Stimulated activated naive B cell treated with anti-CD40 and anti-IgM and Interleukin-4, amounts not matched to agents 10 μg/mL and 1 μg/mL and 100 μg/mL, for 72 hours (primary cell): ENCODE measurements around the gene NMT1.
A peak's percentile ranks its signal among the peaks of the same experiment; 100 is the strongest.

ENCODE experiments used
- ATAC-seq, 2 donors: fragments of 150-1000 bp; cut with Tn5 transposase; replicated peaks; 2 replicates each; pipeline ENCODE4 v1.10.0; 2021; ENCODE audit warnings: moderate library complexity in 1 of 2
- DNase-seq: peaks from one replicate; pipeline ENCODE4 v3.0.0; 2021
- H3K27ac Mint-ChIP-seq: one replicate; pipeline ENCODE4 v1.8.0; 2022; ENCODE audit warnings: mild to moderate bottlenecking, mixed read lengths
- H3K27me3 Mint-ChIP-seq, 2 donors: one replicate each; pipeline ENCODE4 v1.8.0; 2022; ENCODE audit warnings: mixed read lengths in 2 of 2
- H3K36me3 Mint-ChIP-seq, 2 donors: one replicate each; pipeline ENCODE4 v1.8.0; 2022; ENCODE audit warnings: mixed read lengths in 2 of 2, mild to moderate bottlenecking in 1 of 2
- H3K4me1 Mint-ChIP-seq, 2 donors: one replicate each; pipeline ENCODE4 v1.8.0; 2022; ENCODE audit warnings: mixed read lengths in 2 of 2, mild to moderate bottlenecking in 1 of 2
- H3K4me3 Mint-ChIP-seq, 2 donors: one replicate each; pipeline ENCODE4 v1.8.0; 2022; ENCODE audit warnings: mild to moderate bottlenecking in 2 of 2, mixed read lengths in 2 of 2, moderate library complexity in 1 of 2
- H3K9me3 Mint-ChIP-seq, 2 donors: one replicate each; pipeline ENCODE4 v1.8.0; 2022; ENCODE audit warnings: mixed read lengths in 2 of 2, mild to moderate bottlenecking in 1 of 2

Gene NMT1

DNA sequence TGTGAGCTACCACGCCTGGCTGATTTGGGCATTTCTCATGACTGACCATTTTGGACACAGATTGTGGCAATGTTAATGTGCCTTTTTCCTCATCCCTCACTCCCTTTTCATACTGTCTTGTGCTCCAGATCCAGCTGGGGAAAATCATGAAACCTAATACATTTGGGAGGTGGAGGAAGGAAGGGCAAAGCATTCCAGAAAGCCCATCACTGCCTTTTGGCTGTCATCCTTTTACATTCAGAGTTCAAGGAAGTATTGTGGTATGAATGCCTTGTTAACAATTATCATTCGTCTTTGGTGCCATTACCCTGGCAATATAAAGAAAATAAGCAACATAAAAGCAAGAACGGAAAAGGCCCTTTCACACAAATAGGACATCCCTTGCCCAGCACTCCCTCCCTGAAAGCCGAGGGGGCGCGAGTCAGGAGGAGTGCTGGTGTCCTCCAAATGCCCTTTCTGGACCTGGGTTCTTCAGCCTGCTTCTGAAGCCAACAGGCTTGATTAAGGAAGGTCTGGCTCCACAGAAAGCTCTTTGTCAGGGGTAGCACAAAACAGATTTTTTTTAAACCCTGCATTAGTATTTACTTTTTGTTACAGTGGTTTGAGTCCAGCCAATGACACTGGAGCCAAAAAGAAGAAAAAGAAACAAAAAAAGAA lies 20.1 kb downstream of the NMT1 start:
- ATAC-seq (no peak), DNase-seq (no peak)
- Mint-ChIP-seq H3K27ac (peak overlapping the region; percentile 71), H3K4me1 (peaks cover 10 to 21% of the 10 kb centered on the region in 2 donors), H3K4me3 (no peak overlapping the region), H3K9me3 (peaks cover 0 to 1% of the 10 kb centered on the region in 2 donors), H3K36me3 (peaks cover 31 to 33% of the 10 kb centered on the region in 2 donors), H3K27me3 (no peaks in the 10 kb centered on the region)

DNA sequence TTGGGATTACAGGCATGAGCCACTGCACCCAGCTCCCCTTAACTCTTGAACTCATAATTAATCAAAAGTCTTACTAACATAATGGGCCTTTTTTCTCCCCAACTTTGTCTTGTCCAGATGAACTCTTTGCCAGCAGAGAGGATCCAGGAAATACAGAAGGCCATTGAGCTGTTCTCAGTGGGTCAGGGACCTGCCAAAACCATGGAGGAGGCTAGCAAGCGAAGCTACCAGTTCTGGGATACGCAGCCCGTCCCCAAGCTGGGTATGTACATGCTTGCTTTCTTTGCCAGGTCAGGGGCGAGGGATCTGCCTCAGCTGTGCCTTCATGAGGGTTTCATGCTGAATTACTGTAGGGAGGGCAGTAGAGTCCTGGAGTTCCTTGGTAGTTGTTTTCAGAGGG lies 25.3 kb downstream of the NMT1 start:
- Mint-ChIP-seq H3K4me1 (peaks cover 6 to 19% of the 10 kb centered on the region in 2 donors), H3K27me3 (no peaks in the 10 kb centered on the region), H3K4me3 (no peak overlapping the region), H3K27ac (no peak overlapping the region), H3K9me3 (no peaks in the 10 kb centered on the region), H3K36me3 (peaks cover 35 to 38% of the 10 kb centered on the region in 2 donors)
- DNase-seq (no peak), ATAC-seq (no peak)

DNA sequence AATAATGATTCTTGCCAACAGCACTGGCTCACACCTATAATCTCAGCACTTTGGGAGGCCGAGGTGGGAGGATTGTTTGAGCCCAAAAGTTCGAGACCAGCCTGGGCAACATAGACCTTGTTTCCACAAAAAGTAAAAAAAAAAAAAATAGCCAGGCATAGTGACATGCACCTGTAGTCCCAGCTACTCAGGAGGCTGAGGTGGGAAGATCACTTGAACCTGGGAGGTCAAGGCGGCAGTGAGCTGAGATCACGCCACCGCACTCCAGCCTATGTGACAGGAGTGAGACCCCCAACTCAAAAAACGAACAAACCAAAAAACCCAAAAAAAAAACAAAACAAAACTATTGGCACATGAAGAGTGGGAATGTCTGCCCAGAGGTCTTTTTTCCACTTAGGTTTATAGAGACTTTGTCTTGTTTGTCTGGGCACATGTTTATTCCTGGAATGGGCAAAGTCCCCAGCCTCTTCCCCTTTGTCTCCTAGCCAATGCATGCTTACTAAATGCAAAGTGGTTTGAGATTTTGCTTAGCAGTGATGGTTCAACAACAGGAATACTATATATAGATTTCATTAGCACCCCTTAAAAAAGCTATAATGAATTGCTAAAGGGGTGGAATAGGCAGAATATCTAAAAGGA lies 25.9 kb downstream of the NMT1 start:
- Mint-ChIP-seq H3K9me3 (no peaks in the 10 kb centered on the region), H3K36me3 (peaks cover 35 to 36% of the 10 kb centered on the region in 2 donors), H3K4me3 (no peak overlapping the region), H3K27ac (no peak overlapping the region), H3K4me1 (peaks cover 6 to 19% of the 10 kb centered on the region in 2 donors), H3K27me3 (no peaks in the 10 kb centered on the region)
- DNase-seq (no peak), ATAC-seq (no peak)

DNA sequence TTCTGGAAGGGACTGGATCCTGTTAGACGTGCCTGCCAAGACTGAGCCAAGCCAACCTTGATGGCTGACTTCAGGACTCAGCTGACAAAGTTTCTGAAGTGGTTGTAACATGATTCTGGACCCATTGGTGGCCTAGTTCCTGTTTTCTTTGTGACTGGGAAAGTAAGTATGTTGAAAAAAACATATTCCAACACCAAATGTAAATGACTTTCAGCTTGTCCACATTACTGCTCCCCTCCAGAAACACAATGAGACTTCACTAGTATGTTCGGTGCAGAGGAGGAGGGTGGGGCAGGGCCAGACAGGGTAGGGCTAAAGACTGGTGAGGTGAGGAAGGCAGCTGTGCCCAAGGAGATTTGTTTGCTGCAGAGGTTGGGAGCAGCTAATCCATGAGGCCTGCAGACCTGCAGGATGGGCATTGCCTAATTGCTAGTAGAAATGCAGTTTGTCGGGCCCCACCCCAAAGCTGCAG lies 26.4 kb downstream of the NMT1 start:
- H3K27me3 Mint-ChIP-seq, result no peaks in the 10 kb centered on the region
- ATAC-seq (peak in 1 of 2 donors; percentile 31), DNase-seq (no peak)
- peaks cover 40% of the 10 kb centered on the region in 2 donors for H3K36me3 Mint-ChIP-seq
- H3K27ac Mint-ChIP-seq, result no peak overlapping the region
- H3K9me3 Mint-ChIP-seq, result no peaks in the 10 kb centered on the region
- no peak overlapping the region for H3K4me3 Mint-ChIP-seq
- H3K4me1 Mint-ChIP-seq, result peaks cover 6 to 19% of the 10 kb centered on the region in 2 donors

DNA sequence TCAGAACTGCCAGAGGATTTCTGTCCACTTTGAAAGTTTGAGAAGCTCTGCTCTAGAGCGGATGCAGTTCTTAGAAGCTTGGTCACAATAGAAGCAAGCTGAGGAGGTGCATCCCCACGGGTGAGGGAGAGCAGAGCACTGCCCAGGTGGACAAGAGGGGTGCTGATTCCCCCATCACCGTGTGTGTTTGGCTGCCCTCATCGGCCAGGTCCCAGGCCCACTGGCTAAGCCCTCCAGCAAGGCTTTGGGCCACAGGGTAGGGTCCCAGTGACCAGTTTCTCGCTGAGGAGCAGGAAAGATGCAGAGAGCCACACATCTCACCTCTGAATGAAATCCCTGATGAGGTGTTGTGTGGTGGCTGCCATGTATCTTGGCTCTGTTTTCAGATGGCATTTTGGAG lies 26.9 kb downstream of the NMT1 start:
- H3K4me3 Mint-ChIP-seq, result no peak overlapping the region
- H3K9me3 Mint-ChIP-seq, result no peaks in the 10 kb centered on the region
- peaks cover 40 to 43% of the 10 kb centered on the region in 2 donors for H3K36me3 Mint-ChIP-seq
- peaks cover 6 to 19% of the 10 kb centered on the region in 2 donors for H3K4me1 Mint-ChIP-seq
- no peak for DNase-seq
- peak overlapping the region; percentile 47 for H3K27ac Mint-ChIP-seq
- no peaks in the 10 kb centered on the region for H3K27me3 Mint-ChIP-seq
- ATAC-seq, result no peak

DNA sequence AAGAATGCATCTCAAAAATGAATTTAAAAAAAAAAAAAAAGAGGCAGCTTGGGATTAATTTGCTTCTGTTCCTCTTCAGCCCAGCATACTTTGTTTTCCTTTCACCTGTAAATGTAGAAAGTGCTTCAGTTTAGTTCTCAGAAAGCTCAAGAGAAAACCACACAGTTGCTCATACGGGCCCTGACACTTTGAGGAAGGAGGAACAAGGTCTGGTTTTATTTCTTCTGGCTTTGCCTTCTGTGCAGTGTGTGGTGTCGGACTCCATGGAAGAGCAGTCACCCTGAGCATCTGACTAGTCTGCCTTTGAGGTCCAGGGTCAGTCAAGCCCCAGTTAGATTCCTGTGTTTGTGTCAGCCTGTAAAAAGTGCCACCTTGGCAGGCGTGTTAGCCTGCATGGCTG lies 27.6 kb downstream of the NMT1 start:
- Mint-ChIP-seq H3K4me3 (peak overlapping the region in 1 of 2 donors; percentile 23), H3K36me3 (peaks cover 36 to 50% of the 10 kb centered on the region in 2 donors), H3K27me3 (no peaks in the 10 kb centered on the region), H3K4me1 (peaks cover 6 to 19% of the 10 kb centered on the region in 2 donors), H3K9me3 (no peaks in the 10 kb centered on the region), H3K27ac (peak overlapping the region; percentile 47)
- ATAC-seq, result peak; percentile 98 to 99
- DNase-seq, result peak; percentile 22

DNA sequence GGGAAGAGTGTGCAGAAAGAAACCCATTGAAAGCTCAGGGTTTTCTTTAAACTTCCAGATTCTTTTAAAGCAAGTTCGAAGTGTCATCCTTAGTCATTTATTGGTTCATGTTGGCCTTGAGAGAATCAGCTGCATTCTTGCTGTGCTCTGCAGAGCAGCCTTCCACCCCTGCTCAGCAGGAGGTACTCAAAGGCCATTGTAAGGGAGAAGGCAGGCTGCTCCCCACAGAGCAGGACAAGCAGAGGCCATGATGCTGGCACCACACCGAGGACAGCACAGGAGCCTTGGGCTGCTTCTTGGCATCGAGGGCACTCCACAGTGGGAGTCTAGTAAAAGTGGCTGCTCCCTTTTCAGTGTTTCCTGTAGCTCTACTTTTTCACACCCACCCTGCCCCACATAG lies 29.6 kb downstream of the NMT1 start:
- DNase-seq (no peak), ATAC-seq (no peak)
- H3K27me3 Mint-ChIP-seq, result no peaks in the 10 kb centered on the region
- peaks cover 6 to 21% of the 10 kb centered on the region in 2 donors for H3K4me1 Mint-ChIP-seq
- peaks cover 41 to 57% of the 10 kb centered on the region in 2 donors for H3K36me3 Mint-ChIP-seq
- H3K4me3 Mint-ChIP-seq, result no peak overlapping the region
- H3K27ac Mint-ChIP-seq, result peak overlapping the region; percentile 57
- no peaks in the 10 kb centered on the region for H3K9me3 Mint-ChIP-seq

DNA sequence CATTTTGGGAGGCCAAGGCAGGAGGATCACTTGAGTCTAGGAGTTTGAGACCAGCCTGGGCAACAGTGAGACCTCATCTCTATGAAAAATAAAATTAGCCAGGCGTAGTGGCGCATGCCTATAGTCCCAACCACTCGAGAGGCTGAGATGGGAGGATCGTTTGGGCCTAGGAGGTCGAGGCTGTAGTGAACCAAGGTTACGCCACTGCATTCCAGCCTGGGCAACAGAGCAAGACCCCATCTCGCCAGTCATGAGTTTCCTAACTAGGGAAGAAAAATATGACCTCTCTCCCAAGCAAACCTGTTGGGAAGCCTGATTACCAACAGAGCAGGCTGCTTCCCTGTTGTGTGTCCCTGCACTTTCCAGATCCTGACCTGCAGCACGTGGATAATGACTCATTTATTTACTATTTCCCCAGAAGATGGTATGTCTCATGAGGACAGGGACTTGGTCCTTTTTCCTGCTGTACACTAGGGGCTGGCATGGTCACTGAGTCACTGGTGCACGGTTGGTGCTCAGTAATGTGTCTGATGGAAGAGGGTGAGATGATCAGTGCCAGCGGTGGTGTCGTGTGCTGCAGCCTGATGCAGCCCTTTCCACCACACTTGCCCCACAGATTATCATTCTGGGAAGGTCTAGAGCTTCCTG lies 30.8 kb downstream of the NMT1 start:
- no peak for DNase-seq
- Mint-ChIP-seq H3K36me3 (peaks cover 46 to 63% of the 10 kb centered on the region in 2 donors), H3K4me3 (no peak overlapping the region), H3K27ac (peak overlapping the region; percentile 25), H3K9me3 (no peaks in the 10 kb centered on the region), H3K27me3 (no peaks in the 10 kb centered on the region), H3K4me1 (peaks cover 7 to 29% of the 10 kb centered on the region in 2 donors)
- no peak for ATAC-seq

DNA sequence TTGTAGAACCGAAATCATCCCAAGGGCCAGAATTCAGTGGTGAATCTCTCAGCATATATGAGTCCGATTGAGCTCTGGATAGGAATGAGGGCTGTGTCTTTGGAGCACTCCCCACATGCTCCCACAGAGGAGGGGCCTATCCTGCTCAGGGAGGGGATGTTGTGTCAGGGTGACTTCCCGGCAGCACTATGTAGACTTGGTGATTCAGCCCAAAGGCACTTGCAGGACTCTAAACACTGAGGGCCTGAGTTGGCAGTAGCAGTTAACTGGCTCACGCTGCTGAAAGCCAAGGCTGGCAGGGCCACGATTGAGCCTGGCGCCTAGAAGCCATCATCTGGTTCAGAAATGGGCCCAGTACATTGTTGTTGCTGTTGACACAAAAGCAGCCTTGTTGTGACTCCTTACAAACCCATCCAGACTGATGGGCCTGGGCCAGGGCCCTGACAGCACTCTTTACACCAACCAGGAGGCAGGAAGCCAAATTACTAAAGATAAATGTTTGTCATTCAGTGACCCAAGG lies 31.9 kb downstream of the NMT1 start:
- DNase-seq (no peak), ATAC-seq (no peak)
- Mint-ChIP-seq H3K4me1 (peaks cover 9 to 23% of the 10 kb centered on the region in 2 donors), H3K27me3 (no peaks in the 10 kb centered on the region), H3K4me3 (no peak overlapping the region), H3K9me3 (no peaks in the 10 kb centered on the region), H3K27ac (peak overlapping the region; percentile 42), H3K36me3 (peaks cover 49 to 67% of the 10 kb centered on the region in 2 donors)

DNA sequence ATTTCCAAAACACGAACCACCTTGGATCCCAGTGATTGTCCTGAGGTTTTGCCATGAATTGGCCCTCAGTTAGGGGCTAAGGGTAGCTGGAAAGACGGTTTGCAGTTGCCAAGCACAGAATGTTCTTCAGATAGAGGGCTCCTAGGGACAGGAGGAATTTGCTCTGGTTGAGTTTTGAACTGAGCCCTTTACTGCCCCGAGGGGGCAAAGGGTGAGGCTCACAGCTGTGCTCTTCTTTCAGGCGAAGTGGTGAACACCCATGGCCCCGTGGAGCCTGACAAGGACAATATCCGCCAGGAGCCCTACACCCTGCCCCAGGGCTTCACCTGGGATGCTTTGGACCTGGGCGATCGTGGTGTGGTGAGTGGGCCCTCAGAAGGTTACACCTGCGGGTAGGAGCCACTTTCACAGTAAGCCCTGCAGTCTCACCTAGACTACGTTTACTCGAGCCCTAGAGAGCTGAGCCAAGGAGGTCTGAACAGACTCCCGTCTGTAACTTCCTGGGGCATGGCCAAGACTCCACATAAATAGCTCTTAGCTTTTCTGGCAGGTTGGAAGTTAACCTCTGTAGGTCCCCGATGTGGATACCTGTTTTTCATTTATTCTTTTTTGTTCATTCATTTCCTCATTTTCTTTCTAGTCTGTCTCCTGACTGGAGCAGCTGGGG lies 32.5 kb downstream of the NMT1 start:
- H3K9me3 Mint-ChIP-seq, result no peaks in the 10 kb centered on the region
- H3K27ac Mint-ChIP-seq, result no peak overlapping the region
- ATAC-seq (no peak), DNase-seq (no peak)
- H3K4me3 Mint-ChIP-seq, result no peak overlapping the region
- no peaks in the 10 kb centered on the region for H3K27me3 Mint-ChIP-seq
- peaks cover 52 to 65% of the 10 kb centered on the region in 2 donors for H3K36me3 Mint-ChIP-seq
- peaks cover 8 to 17% of the 10 kb centered on the region in 2 donors for H3K4me1 Mint-ChIP-seq

DNA sequence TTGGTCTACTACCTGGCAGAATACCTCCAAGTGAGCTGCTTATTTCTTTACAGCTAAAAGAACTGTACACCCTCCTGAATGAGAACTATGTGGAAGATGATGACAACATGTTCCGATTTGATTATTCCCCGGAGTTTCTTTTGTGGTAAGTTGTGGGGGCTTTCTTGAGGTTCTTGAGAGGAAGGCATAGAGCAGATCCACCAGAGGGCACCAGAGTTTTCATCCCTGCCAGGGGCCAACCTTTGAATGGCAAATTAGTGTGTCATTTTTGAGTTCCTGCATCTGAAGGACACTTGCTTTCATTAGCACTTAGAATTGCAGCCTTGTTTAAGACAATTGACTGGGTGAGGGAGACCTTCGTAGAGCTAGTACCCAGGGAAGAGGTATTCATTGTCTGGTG lies 35.0 kb downstream of the NMT1 start:
- Mint-ChIP-seq H3K4me1 (peaks cover 11 to 19% of the 10 kb centered on the region in 2 donors), H3K27me3 (no peaks in the 10 kb centered on the region), H3K27ac (peak overlapping the region; percentile 25), H3K9me3 (no peaks in the 10 kb centered on the region), H3K4me3 (no peak overlapping the region), H3K36me3 (peaks cover 50 to 56% of the 10 kb centered on the region in 2 donors)
- ATAC-seq (peak in 1 of 2 donors; percentile 35), DNase-seq (no peak)

DNA sequence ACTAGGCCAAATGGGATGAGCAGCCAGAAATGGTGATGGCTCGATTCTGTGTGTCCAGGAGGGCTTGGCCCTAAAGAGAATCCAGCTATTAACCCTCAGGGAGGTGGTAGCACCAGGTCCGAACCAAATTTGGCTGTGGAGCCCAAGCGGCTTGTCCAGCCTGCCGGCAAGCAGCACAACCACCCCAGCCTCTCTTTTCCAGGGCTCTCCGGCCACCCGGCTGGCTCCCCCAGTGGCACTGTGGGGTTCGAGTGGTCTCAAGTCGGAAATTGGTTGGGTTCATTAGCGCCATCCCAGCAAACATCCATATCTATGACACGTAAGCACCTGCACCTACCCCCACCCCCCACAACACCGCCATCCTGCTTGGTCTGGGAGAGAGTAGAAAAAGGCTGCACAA lies 35.8 kb downstream of the NMT1 start:
- ATAC-seq (no peak), DNase-seq (no peak)
- Mint-ChIP-seq H3K4me3 (no peak overlapping the region), H3K9me3 (no peaks in the 10 kb centered on the region), H3K36me3 (peaks cover 49 to 55% of the 10 kb centered on the region in 2 donors), H3K27ac (no peak overlapping the region), H3K4me1 (peaks cover 11 to 19% of the 10 kb centered on the region in 2 donors), H3K27me3 (no peaks in the 10 kb centered on the region)

DNA sequence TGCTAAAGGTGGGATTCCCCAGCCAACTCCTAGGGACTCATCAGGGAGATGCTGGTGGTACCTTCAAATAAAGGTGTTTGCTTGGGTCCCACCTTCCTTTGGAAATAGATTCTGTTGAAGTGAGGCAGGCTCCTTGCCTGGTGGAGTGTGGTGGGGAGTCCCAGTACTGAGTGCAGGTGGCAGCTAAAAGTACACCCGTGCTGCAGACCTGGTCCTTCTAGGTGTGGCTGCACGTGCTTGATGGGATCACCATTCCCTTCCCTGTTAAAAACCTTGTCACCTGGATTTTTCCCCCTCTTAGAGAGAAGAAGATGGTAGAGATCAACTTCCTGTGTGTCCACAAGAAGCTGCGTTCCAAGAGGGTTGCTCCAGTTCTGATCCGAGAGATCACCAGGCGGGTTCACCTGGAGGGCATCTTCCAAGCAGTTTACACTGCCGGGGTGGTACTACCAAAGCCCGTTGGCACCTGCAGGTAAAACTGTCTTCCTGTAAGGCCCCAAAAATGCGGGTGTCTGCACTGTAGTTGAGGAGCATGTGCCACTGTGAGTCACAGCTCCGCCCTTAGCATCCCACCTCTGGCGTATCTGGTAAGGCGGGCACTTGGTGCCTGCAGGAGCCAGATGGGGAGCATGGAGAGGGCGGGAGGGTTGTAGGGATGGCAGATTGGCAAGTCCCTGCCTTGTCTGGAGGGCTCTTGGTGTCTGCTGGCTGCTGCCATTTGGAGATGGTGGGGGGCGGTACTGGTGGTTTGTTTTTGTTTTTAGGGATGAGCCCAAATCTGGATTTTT lies 37.2 kb downstream of the NMT1 start:
- Mint-ChIP-seq H3K36me3 (peaks cover 54 to 58% of the 10 kb centered on the region in 2 donors), H3K27ac (peak overlapping the region; percentile 15), H3K4me3 (no peak overlapping the region), H3K27me3 (no peaks in the 10 kb centered on the region), H3K9me3 (no peaks in the 10 kb centered on the region), H3K4me1 (peaks cover 15 to 19% of the 10 kb centered on the region in 2 donors)
- ATAC-seq (no peak), DNase-seq (no peak)
